ENCODE results near the gene IAPP.
"Not testable (repeated sequence)": the region's sequence is repeated elsewhere in the genome, so short reads cannot be mapped to it uniquely, and the experiment has no call there.

Gene IAPP

GRCh38 chr12:21372602-21373001 lies at the start of gene IAPP:
TSS of gene IAPP (plus strand) at chr12:21372902. CDS start at chr12:21373352, 450 bp downstream.
- DNase-seq, result no peak

GRCh38 chr12:21323736-21324135 lies 49.0 kb upstream of the IAPP start:
- DNase-seq, result no peak

GRCh38 chr12:21324551-21324950 lies 48.2 kb upstream of the IAPP start:
- DNase-seq, result no peak

GRCh38 chr12:21328578-21328977 lies 44.1 kb upstream of the IAPP start:
- DNase-seq, result no peak

GRCh38 chr12:21330682-21331253 lies 41.9 kb upstream of the IAPP start:
- DNase-seq, result no peak

GRCh38 chr12:21334771-21335325 lies 37.9 kb upstream of the IAPP start, which contains the start of gene SLCO1A2:
TSS of gene SLCO1A2 (minus strand) at chr12:21334917. CDS start at chr12:21334647, 270 bp downstream.
- DNase-seq, result no peak

- no peak for DNase-seq
Measured at GRCh38 chr12:21336656-21337055, 36.0 kb upstream of the IAPP start.

GRCh38 chr12:21337453-21337852 lies 35.2 kb upstream of the IAPP start:
- DNase-seq, result no peak

GRCh38 chr12:21337959-21338744 lies 34.5 kb upstream of the IAPP start:
- DNase-seq, result no peak

- DNase-seq, result no peak
Measured at GRCh38 chr12:21339921-21340320, 32.8 kb upstream of the IAPP start.

GRCh38 chr12:21340403-21340802 lies 32.3 kb upstream of the IAPP start:
- DNase-seq, result no peak

GRCh38 chr12:21341769-21342168 lies 30.9 kb upstream of the IAPP start:
- DNase-seq, result no peak

- no peak for DNase-seq
Measured at GRCh38 chr12:21343636-21344035, 29.1 kb upstream of the IAPP start.

GRCh38 chr12:21346542-21347205 lies 26.0 kb upstream of the IAPP start:
- no peak for DNase-seq

- DNase-seq, result no peak
Measured at GRCh38 chr12:21350975-21351374, 21.7 kb upstream of the IAPP start.

GRCh38 chr12:21353487-21353886 lies 19.2 kb upstream of the IAPP start:
- no peak for DNase-seq

GRCh38 chr12:21353948-21354347 lies 18.8 kb upstream of the IAPP start:
- DNase-seq, result no peak

GRCh38 chr12:21354641-21355040 lies 18.1 kb upstream of the IAPP start:
- no peak for DNase-seq

GRCh38 chr12:21360632-21361031 lies 12.1 kb upstream of the IAPP start:
- not testable (repeated sequence) for DNase-seq

GRCh38 chr12:21369141-21369980 lies 3.3 kb upstream of the IAPP start:
- no peak for DNase-seq

- DNase-seq, result no peak
Measured at GRCh38 chr12:21370845-21371449, 1.8 kb upstream of the IAPP start.

- no peak for DNase-seq
Measured at GRCh38 chr12:21379218-21379617, 6.5 kb downstream of the IAPP start.
